Measurements from ENCODE around the gene PTPRK.

DNA sequence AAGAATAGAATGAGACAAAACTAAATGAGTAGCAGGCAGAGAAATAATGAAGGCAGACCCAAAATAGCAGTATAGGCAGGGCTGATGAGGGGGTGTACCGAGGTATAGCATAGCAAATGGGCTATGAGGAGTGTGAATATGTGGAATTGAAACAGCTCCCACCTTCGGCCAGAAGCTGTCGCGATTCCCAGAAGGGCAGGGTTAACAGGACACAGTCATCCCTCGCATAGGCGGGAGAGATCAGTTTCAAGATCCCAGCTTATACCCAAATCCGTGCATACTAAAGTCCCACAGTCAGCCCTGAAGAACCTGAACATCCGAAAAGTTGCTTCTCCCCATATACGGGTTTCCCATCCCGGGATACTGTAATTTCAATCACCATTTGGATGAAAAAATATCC lies 82.7 kb downstream of the PTPRK start:
- TF ChIP-seq, protein P1, sequence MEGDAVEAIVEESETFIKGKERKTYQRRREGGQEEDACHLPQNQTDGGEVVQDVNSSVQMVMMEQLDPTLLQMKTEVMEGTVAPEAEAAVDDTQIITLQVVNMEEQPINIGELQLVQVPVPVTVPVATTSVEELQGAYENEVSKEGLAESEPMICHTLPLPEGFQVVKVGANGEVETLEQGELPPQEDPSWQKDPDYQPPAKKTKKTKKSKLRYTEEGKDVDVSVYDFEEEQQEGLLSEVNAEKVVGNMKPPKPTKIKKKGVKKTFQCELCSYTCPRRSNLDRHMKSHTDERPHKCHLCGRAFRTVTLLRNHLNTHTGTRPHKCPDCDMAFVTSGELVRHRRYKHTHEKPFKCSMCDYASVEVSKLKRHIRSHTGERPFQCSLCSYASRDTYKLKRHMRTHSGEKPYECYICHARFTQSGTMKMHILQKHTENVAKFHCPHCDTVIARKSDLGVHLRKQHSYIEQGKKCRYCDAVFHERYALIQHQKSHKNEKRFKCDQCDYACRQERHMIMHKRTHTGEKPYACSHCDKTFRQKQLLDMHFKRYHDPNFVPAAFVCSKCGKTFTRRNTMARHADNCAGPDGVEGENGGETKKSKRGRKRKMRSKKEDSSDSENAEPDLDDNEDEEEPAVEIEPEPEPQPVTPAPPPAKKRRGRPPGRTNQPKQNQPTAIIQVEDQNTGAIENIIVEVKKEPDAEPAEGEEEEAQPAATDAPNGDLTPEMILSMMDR (IDR thresholded peaks at IDR 0.05; ENCODE audit: low read depth, low read length, missing input control): no peak
- TF ChIP-seq TAF1 (conservative IDR thresholded peaks at IDR 0.05) (no peak), SP1 (IDR thresholded peaks at IDR 0.05) (no peak)

All from liver (tissue), 3 donors.